Peyer's patch (tissue), 4 donors: ENCODE results near the gene ADRA2C. TPM values are rescaled to one million over a fixed set of nuclear protein-coding genes. Genes with fewer than 3 reads are reported as not detected.

ENCODE experiments used
- DNase-seq, 3 donors: peaks; one replicate each; pipeline ENCODE4 v3.0.0-alpha.2; 2017 to 2019
- H3K27ac ChIP-seq, 4 donors: fragments of 200-600 bp; sonication (generic); one replicate each; pipeline ENCODE4 v1.5.1; 2016 to 2019
- H3K27me3 ChIP-seq, 2 donors: fragments of 200-600 bp; sonication (generic); one replicate each; pipeline ENCODE4 v1.5.1; 2019
- H3K36me3 ChIP-seq, 3 donors: fragments of 200-600 bp; sonication (generic); one replicate each; pipeline ENCODE4 v1.5.1; 2016 to 2019
- H3K4me1 ChIP-seq, 4 donors: fragments of 200-600 bp; sonication (generic); one replicate each; pipeline ENCODE4 v1.5.1; 2016 to 2019
- H3K4me3 ChIP-seq, 4 donors: fragments of 200-600 bp; sonication (generic); 1 replicate in 3 of 4; 2 replicates in 1 of 4; pipeline ENCODE4 v1.5.1; 2016 to 2019; ENCODE audit warnings: mild to moderate bottlenecking in 1 of 4
- H3K9me3 ChIP-seq, 4 donors: fragments of 200-600 bp; sonication (generic); one replicate each; pipeline ENCODE4 v1.5.1; 2016 to 2019; ENCODE audit warnings: mild to moderate bottlenecking in 1 of 4
- POLR2A ChIP-seq, 2 donors: fragments of 450-650 bp; IDR thresholded peaks; one replicate each; pipeline ENCODE4 v1.5.1; 2017; ENCODE audit warnings: antibody characterized with exemption in 2 of 2, mild to moderate bottlenecking in 2 of 2, moderate library complexity in 2 of 2
- total RNA-seq, 4 donors: library from RNA; depleted of rRNA; stranded (reverse); fragments of >200 nt; gene quantifications; one replicate each; pipeline ENCODE4 v1.1.0, GENCODE V29; 2016
- TF ChIP-seq, protein P1 (sequence below), 6 experiments: fragments of 450-650 bp in 4 of 6; fragments of 200-600 bp in 2 of 6; sonication (generic) in 1 of 6; IDR thresholded peaks; one replicate each; pipeline ENCODE4 v1.5.1; 2017 to 2019; ENCODE audit warnings: antibody characterized with exemption in 6 of 6, mild to moderate bottlenecking in 3 of 6, moderate library complexity in 1 of 6

The ADRA2C gene
- total RNA-seq, 4 donors from 2014 or later: 0.76 to 5.0 (median 2.9) TPM

DNA sequence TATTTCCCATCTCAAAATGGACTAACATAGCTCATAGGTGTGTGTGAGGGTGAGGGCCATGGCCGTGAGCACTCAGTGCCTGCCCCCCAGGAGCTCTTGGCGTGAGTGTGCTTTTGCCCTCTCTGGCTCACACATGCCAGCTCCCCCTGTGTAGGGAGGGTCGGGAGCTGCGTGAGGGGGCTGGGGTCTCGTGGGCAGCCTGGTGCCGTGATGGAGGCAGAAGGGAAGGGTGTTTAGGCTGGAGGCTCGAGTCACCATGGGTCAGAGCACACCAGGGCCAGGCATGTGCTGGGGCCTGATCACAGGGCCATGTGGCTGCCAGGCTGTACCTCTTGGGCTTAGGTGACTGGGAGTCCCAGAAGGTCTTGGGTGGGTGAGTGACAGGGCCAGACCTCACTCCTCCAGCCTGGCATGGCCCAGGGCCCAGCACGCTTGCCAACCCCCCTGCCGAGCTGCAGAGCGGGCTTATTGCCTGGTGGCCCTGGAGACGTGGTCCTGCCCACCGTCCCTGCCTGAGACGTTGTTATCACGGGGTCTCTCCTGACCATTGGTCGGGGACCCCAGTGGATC is 44.0 kb downstream of the ADRA2C start:
- Histone ChIP-seq H3K9me3 (no peaks in the 10 kb centered on the region), H3K27ac (no peak overlapping the region), H3K27me3 (no peaks in the 10 kb centered on the region), H3K4me1 (no peaks in the 10 kb centered on the region), H3K36me3 (no peaks in the 10 kb centered on the region), H3K4me3 (no peak overlapping the region)
- no peak for TF ChIP-seq POLR2A (IDR thresholded peaks at IDR 0.05)
- TF ChIP-seq, protein P1, sequence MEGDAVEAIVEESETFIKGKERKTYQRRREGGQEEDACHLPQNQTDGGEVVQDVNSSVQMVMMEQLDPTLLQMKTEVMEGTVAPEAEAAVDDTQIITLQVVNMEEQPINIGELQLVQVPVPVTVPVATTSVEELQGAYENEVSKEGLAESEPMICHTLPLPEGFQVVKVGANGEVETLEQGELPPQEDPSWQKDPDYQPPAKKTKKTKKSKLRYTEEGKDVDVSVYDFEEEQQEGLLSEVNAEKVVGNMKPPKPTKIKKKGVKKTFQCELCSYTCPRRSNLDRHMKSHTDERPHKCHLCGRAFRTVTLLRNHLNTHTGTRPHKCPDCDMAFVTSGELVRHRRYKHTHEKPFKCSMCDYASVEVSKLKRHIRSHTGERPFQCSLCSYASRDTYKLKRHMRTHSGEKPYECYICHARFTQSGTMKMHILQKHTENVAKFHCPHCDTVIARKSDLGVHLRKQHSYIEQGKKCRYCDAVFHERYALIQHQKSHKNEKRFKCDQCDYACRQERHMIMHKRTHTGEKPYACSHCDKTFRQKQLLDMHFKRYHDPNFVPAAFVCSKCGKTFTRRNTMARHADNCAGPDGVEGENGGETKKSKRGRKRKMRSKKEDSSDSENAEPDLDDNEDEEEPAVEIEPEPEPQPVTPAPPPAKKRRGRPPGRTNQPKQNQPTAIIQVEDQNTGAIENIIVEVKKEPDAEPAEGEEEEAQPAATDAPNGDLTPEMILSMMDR (IDR thresholded peaks at IDR 0.05): no peak
- DNase-seq: no peak

DNA sequence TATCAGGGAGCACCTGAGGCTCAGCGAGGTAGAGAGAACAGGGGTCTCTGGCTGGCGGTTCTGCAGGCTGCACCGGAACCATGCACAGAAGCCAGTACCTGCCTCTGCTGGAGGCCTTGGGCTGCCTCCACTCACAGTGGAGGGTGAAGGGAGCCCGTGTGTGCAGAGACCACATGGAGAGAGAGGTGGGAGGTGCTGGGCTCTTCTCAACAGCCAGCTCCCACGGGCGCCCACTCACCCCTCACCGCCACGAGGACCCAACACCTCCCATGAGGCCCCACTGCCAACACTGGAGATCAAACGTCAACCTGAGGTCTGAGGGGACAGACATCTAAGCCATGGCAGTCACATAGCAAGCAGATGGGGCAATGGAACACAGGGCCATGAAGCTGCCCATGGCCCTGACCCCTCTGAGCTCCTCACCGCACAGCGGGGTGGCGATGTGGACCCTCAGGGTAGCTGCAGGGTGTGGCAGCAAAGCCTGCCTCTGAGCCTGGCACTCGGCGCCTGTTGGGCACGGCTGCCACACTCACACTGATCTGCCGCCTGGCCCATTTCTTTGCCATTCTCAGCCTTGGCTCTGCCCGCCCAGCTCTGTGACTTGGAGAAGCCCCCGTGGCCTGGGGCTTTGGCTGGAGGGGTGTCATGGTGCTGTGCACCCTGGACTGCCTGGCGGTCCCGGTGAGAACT is 44.8 kb downstream of the ADRA2C start:
- Histone ChIP-seq H3K4me3 (no peak overlapping the region), H3K27me3 (no peaks in the 10 kb centered on the region), H3K27ac (no peak overlapping the region), H3K4me1 (no peaks in the 10 kb centered on the region), H3K36me3 (no peaks in the 10 kb centered on the region), H3K9me3 (no peaks in the 10 kb centered on the region)
- TF ChIP-seq, protein P1 (IDR thresholded peaks at IDR 0.05): no peak
- no peak for DNase-seq

DNA sequence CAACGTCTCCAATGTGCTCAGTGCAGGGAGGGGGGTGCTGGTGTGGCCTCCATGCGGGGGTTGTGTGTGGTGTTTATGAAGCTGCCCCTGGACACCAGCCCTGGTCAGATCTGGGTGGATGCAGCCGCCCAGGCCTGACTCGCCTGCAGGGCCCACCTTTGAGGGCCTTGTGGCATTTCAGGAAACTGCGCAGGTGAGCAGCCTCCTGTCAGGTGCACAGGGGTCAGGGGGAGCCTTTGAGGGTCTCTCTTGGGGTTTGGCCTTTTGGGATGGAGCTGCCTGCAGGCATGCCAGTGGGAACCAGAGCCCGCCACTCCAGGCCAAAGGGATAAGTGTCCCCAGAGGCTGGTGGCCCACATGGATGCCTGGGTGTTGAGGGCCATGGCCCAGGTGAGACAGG is 45.4 kb downstream of the ADRA2C start:
- TF ChIP-seq POLR2A (IDR thresholded peaks at IDR 0.05): no peak
- TF ChIP-seq, protein P1 (IDR thresholded peaks at IDR 0.05): no peak

DNA sequence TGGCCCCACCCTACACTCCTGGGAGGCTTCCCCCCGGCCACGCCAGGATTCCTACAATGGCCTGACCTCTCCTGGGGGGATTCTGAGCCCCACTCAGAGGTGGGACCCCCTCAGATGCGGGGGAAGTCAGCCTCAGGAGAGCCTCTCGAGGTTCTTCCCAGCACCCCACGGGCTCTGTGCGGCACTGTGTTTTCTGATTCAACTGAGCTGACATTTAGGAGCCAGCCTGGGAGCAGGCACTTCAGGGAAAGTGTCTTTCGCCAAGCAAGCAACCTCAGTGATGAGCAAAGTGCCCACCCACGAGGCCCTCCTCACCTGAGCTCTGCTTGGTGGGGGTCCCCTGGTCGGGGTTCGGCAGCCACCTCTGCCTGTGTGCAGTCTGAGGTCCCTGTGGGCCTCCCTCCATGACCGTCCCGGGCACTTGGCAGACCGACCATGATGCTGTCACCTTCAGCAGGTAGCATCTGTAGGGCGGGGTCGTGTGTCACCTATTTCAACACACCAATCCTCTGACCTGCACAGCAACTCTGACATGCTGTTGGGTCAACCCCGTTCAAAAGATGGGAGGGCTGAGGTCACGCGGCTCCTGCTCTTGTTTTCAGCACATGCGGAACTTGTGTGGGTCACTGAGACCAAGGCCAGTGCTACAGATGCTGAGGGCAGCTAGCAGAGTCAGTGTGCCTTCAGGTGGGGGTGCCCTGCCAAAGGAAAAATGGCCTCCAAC is 46.2 kb downstream of the ADRA2C start:
- DNase-seq: no peak
- Histone ChIP-seq H3K36me3 (no peaks in the 10 kb centered on the region), H3K9me3 (no peaks in the 10 kb centered on the region), H3K27me3 (no peaks in the 10 kb centered on the region), H3K4me3 (no peak overlapping the region), H3K27ac (no peak overlapping the region), H3K4me1 (no peaks in the 10 kb centered on the region)
- TF ChIP-seq, protein P1 (IDR thresholded peaks at IDR 0.05): no peak
- no peak for TF ChIP-seq POLR2A (IDR thresholded peaks at IDR 0.05)

More for the DNA sequence above, 45.4 kb downstream of the ADRA2C start:
- Histone ChIP-seq H3K9me3 (no peaks in the 10 kb centered on the region), H3K27ac (no peak overlapping the region), H3K4me3 (no peak overlapping the region), H3K36me3 (no peaks in the 10 kb centered on the region), H3K4me1 (no peaks in the 10 kb centered on the region), H3K27me3 (no peaks in the 10 kb centered on the region)
- no peak for DNase-seq

DNA sequence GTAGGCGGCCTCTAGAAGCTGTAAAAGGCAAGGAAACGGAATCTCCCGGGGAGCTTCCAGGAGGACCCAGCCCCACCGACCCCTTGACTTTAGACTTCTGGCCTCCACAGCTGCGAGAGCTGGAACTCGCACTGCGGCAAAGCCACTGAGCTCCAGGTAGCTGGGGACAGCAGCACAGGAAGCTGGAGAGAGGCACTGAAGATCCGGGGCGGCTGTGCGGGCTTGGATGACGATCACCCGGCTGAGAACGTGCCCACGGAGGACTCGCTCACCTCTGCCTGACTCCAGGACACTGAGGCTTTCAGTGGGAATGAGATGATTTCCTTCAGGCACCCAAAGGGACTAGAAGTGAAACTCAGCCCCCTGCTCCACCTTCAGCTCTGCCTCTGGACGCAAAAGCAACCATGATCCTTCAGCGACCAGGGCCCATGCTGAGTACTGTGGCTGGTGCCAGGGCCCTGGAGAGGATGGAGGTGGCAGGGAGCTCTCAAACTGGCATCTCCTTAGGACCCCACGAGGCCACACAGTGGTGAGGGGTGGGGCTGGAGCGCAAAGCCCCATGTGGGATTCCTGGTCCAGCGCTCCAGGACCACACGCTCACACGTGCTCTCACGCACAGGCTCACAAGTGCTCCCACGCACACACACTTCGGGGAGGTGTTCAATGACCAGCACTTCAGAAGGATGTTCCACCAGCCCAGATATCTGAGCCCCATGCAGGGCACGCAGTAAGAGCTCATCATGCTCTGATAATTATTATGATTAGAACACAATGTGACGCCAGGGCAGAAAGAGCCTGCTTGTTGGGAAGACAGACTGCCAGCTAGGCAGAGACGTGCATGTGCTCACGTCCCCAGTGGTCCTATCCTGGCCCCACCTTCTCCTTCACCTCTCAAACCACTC is 47.2 kb downstream of the ADRA2C start:
- DNase-seq: no peak
- Histone ChIP-seq H3K36me3 (no peaks in the 10 kb centered on the region), H3K27ac (no peak overlapping the region), H3K27me3 (no peaks in the 10 kb centered on the region), H3K4me1 (no peaks in the 10 kb centered on the region), H3K4me3 (no peak overlapping the region), H3K9me3 (no peaks in the 10 kb centered on the region)
- TF ChIP-seq, protein P1 (IDR thresholded peaks at IDR 0.05): no peak
- TF ChIP-seq POLR2A (IDR thresholded peaks at IDR 0.05): no peak
